ENCODE measurements around the gene RYK. TPM values are rescaled to one million over a fixed set of nuclear protein-coding genes. Genes with fewer than 3 reads are reported as not detected.
A peak's percentile ranks its signal among the peaks of the same experiment; 100 is the strongest.

Gene RYK
- total RNA-seq, 4 donors from 2014 or later: 95.2 to 168 (median 108) TPM

GRCh38 chr3:134249935-134250716, 533 bp downstream of the RYK start:
- peak; percentile 82 for DNase-seq
- TF ChIP-seq POLR2A (IDR thresholded peaks at IDR 0.05) (no peak), CTCF (IDR thresholded peaks at IDR 0.05) (no peak)
- H3K27ac ChIP-seq: peak overlapping the region; percentile 65 to 94 (median 88)
- H3K4me1 ChIP-seq: peaks cover 15 to 18% of the 10 kb centered on the region in 2 donors
- no peaks in the 10 kb centered on the region for H3K36me3 ChIP-seq
- H3K27me3 ChIP-seq: no peaks in the 10 kb centered on the region
- peak overlapping the region; percentile 49 to 70 (median 49) for H3K4me3 ChIP-seq (replicated peaks in 1 of 3)
- no peaks in the 10 kb centered on the region for H3K9me3 ChIP-seq
- 0% methylated on average over 14 to 17 of the region's 85 CpGs for WGBS, 2 donors
- intact Hi-C loops (cut with DNase I): no loop called here

- TF ChIP-seq CTCF (IDR thresholded peaks at IDR 0.05) (no peak), POLR2A (IDR thresholded peaks at IDR 0.05) (no peak)
- H3K36me3 ChIP-seq: no peaks in the 10 kb centered on the region
- intact Hi-C loops (cut with DNase I): no loop called here
- DNase-seq: no peak
- peak overlapping the region; percentile 65 to 94 (median 88) for H3K27ac ChIP-seq
- H3K4me3 ChIP-seq (replicated peaks in 1 of 3): peak overlapping the region; percentile 49 to 70 (median 49)
- WGBS, 2 donors: 5 to 6% methylated on average over 4 of the region's 4 CpGs
- peaks cover 15 to 24% of the 10 kb centered on the region in 2 donors for H3K4me1 ChIP-seq
- H3K27me3 ChIP-seq: no peaks in the 10 kb centered on the region
- H3K9me3 ChIP-seq: no peaks in the 10 kb centered on the region
Observed at GRCh38 chr3:134249296-134249841, 1.3 kb downstream of the RYK start.

GRCh38 chr3:134244921-134245320, 5.7 kb downstream of the RYK start:
- H3K4me1 ChIP-seq: peaks cover 19 to 48% of the 10 kb centered on the region in 2 donors
- H3K9me3 ChIP-seq: no peaks in the 10 kb centered on the region
- no peaks in the 10 kb centered on the region for H3K27me3 ChIP-seq
- TF ChIP-seq POLR2A (IDR thresholded peaks at IDR 0.05) (no peak), CTCF (IDR thresholded peaks at IDR 0.05) (no peak)
- H3K27ac ChIP-seq: no peak overlapping the region
- intact Hi-C loops (cut with DNase I): no loop called here
- H3K4me3 ChIP-seq (replicated peaks in 1 of 3): no peak overlapping the region
- H3K36me3 ChIP-seq: no peaks in the 10 kb centered on the region
- WGBS, 2 donors: 95 to 97% methylated on average over 2 of the region's 2 CpGs
- no peak for DNase-seq

- Histone ChIP-seq H3K36me3 (no peaks in the 10 kb centered on the region), H3K27ac (peak overlapping the region in 1 of 3 donors; percentile 40), H3K9me3 (no peaks in the 10 kb centered on the region), H3K4me1 (peaks cover 27 to 52% of the 10 kb centered on the region in 2 donors), H3K4me3 (replicated peaks in 1 of 3) (no peak overlapping the region), H3K27me3 (no peaks in the 10 kb centered on the region)
- DNase-seq: no peak
- intact Hi-C loops (cut with DNase I): no loop called here
- 88 to 90% methylated on average over 3 of the region's 3 CpGs for WGBS, 2 donors
- TF ChIP-seq POLR2A (IDR thresholded peaks at IDR 0.05) (no peak), CTCF (IDR thresholded peaks at IDR 0.05) (no peak)
Observed at GRCh38 chr3:134242649-134243617, 7.7 kb downstream of the RYK start.
